Kidney (tissue), 14 donors: Measurements from ENCODE around the gene TCF12. TPM values are rescaled to one million over a fixed set of nuclear protein-coding genes. Genes with fewer than 3 reads are reported as not detected.

Experiments
- DNase-seq, 5 donors: peaks; one replicate each; pipeline ENCODE4 v3.0.0-alpha.2; 2013 to 2020
- FAIRE-seq: peaks from 2 replicates; lab custom pipeline; 2012; peaks lifted over from hg19 to GRCh38; lab: Jason Lieb, UNC
- H3K27ac ChIP-seq, 2 donors: one replicate each; pipeline ENCODE4 v1.7.0; 2013; ENCODE audit warnings: low read depth in 2 of 2, low read length in 2 of 2, inconsistent platforms in 1 of 2
- H3K27me3 ChIP-seq: one replicate; pipeline ENCODE4 v1.7.1; 2013; ENCODE audit warnings: low read length, inconsistent platforms; ENCODE audit not compliant: control insufficient read depth, insufficient read depth
- H3K36me3 ChIP-seq, 3 donors: one replicate each; pipeline versions ENCODE4 v1.7.0 to v1.7.1; 2013; ENCODE audit warnings: low read length in 3 of 3, control low read depth in 1 of 3, inconsistent platforms in 1 of 3; ENCODE audit not compliant: insufficient read depth in 3 of 3, control insufficient read depth in 2 of 3
- H3K4me1 ChIP-seq, 3 donors: one replicate each; pipeline versions ENCODE4 v1.7.0 to v1.7.1; 2013; ENCODE audit warnings: low read length in 3 of 3, inconsistent platforms in 1 of 3, low read depth in 1 of 3; ENCODE audit not compliant: control insufficient read depth in 2 of 3, insufficient read depth in 2 of 3
- H3K4me3 ChIP-seq, 3 donors: one replicate each; pipeline versions ENCODE4 v1.7.0 to v1.8.1; 2013; ENCODE audit warnings: low read length in 3 of 3, control low read depth in 1 of 3, inconsistent platforms in 1 of 3
- H3K9ac ChIP-seq, 3 donors: one replicate each; pipeline versions ENCODE4 v1.7.0 to v1.7.1; 2013; ENCODE audit warnings: low read length in 3 of 3, control low read depth in 1 of 3, inconsistent platforms in 1 of 3
- H3K9me3 ChIP-seq, 3 donors: one replicate each; pipeline versions ENCODE4 v1.7.0 to v1.7.1; 2013; ENCODE audit warnings: low read length in 3 of 3, control low read depth in 1 of 3, inconsistent platforms in 1 of 3; ENCODE audit not compliant: control insufficient read depth in 2 of 3, insufficient read depth in 1 of 3
- CTCF ChIP-seq: IDR thresholded peaks from 3 replicates; pipeline ENCODE4 v1.5.1; 2012; ENCODE audit warnings: mild to moderate bottlenecking, moderate library complexity, borderline replicate concordance; ENCODE audit not compliant: insufficient read depth; ENCODE audit errors: extremely low read depth
- intact Hi-C: fragments of 100-400 bp; cut with DNase I; formaldehyde crosslinking; loops from one replicate; pipeline ENCODE4 v1.11.1; 2022
- polyA plus RNA-seq: library from polyadenylated mRNA; stranded (reverse); fragments of 350-450 nt; fragmentation: Illumina TruSeq; extraction: RNeasy Lipid Tissue Mini Kit (QIAGEN cat#74804); gene quantifications from one replicate; pipeline ENCODE4 v1.2.3, GENCODE V29; 2014; ENCODE audit warnings: low read depth, low replicate concordance; ENCODE audit not compliant: insufficient read depth
- total RNA-seq: library from RNA; stranded (reverse); fragmentation: NEBNext Ultra II Directional; extraction: Animal tissue kit (Norgen Biotek cat#: 25700); gene quantifications from one replicate; pipeline ENCODE4 v1.2.1, GENCODE V29; 2021
- donor health status: control.
- donor health status: control.
- donor health status: control.
- donor health status: control.
- donor health status: control.
- donor health status: DM: yes; HTN: yes; CAD: no.
- donor health status: Normal renal cell carcinoma (clear cell type).

Gene TCF12
- total and polyA plus RNA-seq, 2 donors from 2014 or later, result 16.3 to 116 TPM

- TF ChIP-seq CTCF, result no peak
- FAIRE-seq (no peak), DNase-seq (no peak)
- Histone ChIP-seq H3K27ac (no peak overlapping the region), H3K4me1 (peaks cover 0 to 14% (median 8%) of the 10 kb centered on the region in 3 donors), H3K9me3 (no peaks in the 10 kb centered on the region), H3K9ac (no peak overlapping the region), H3K36me3 (no peaks in the 10 kb centered on the region), H3K4me3 (no peak overlapping the region), H3K27me3 (no peaks in the 10 kb centered on the region)
- intact Hi-C loops, result no loop called here
Measured at GRCh38 chr15:56978898-56979662, 60.6 kb downstream of the TCF12 start.

GRCh38 chr15:56980473-56980872 lies 62.0 kb downstream of the TCF12 start:
- FAIRE-seq, result no peak
- Histone ChIP-seq H3K27me3 (no peaks in the 10 kb centered on the region), H3K9ac (no peak overlapping the region), H3K9me3 (no peaks in the 10 kb centered on the region), H3K4me1 (peaks cover 0 to 26% (median 8%) of the 10 kb centered on the region in 3 donors), H3K36me3 (no peaks in the 10 kb centered on the region), H3K4me3 (no peak overlapping the region), H3K27ac (no peak overlapping the region)
- peak in 3 of 5 donors; percentile 38 to 71 (median 65) for DNase-seq
- intact Hi-C loops, result loop anchor here (10.0 kb wide), 1 partner anchor 224 kb away; no protein-coding TSS in a partner anchor
- no peak for TF ChIP-seq CTCF

GRCh38 chr15:56981160-56981559 lies 62.7 kb downstream of the TCF12 start:
- Histone ChIP-seq H3K27ac (no peak overlapping the region), H3K9me3 (no peaks in the 10 kb centered on the region), H3K4me3 (no peak overlapping the region), H3K9ac (no peak overlapping the region), H3K36me3 (no peaks in the 10 kb centered on the region), H3K27me3 (no peaks in the 10 kb centered on the region), H3K4me1 (peaks cover 0 to 30% (median 8%) of the 10 kb centered on the region in 3 donors)
- FAIRE-seq, result no peak
- intact Hi-C loops, result loop anchor here (10.0 kb wide), 1 partner anchor 224 kb away; no protein-coding TSS in a partner anchor
- TF ChIP-seq CTCF, result no peak
- no peak for DNase-seq
